Kidney epithelial cell (primary cell): ENCODE data around the gene TMOD1. TPM values are rescaled to one million over a fixed set of nuclear protein-coding genes. Genes with fewer than 3 reads are reported as not detected.

Experiments
- DNase-seq: peaks from one replicate; pipeline ENCODE4 v3.0.0-alpha.2; 2010; ENCODE audit warnings: low read depth
- H3K27me3 ChIP-seq: 2 replicates; pipeline ENCODE4 v1.6.0; 2011; ENCODE audit warnings: low read length; ENCODE audit not compliant: control insufficient read depth, insufficient read depth
- H3K36me3 ChIP-seq: 2 replicates; pipeline ENCODE4 v1.5.1; 2011; ENCODE audit warnings: low read length; ENCODE audit not compliant: control insufficient read depth, insufficient read depth
- H3K4me3 ChIP-seq: 2 replicates; pipeline ENCODE4 v1.5.1; 2011; ENCODE audit warnings: low read depth, mild to moderate bottlenecking, control low read depth, low read length
- CTCF ChIP-seq: IDR thresholded peaks from 2 replicates; pipeline ENCODE4 v1.5.1; 2011; ENCODE audit warnings: mild to moderate bottlenecking, moderate library complexity, low read length, control low read depth, inconsistent platforms; ENCODE audit not compliant: insufficient read depth, poor library complexity, severe bottlenecking
- total RNA-seq: library from RNA; depleted of rRNA; stranded (reverse); fragments of >200 nt; gene quantifications from 2 replicates; pipeline ENCODE4 v1.2.3, GENCODE V29; 2015

The TMOD1 gene
- total RNA-seq, 1 donor from 2014 or later: 0.08 TPM

GRCh38 chr9:97635026-97635425 lies 133.6 kb downstream of the TMOD1 start:
- Histone ChIP-seq H3K36me3 (no peaks in the 10 kb centered on the region), H3K4me3 (peak overlapping the region; percentile 100), H3K27me3 (no peaks in the 10 kb centered on the region)
- no peak for DNase-seq
- no peak for TF ChIP-seq CTCF

GRCh38 chr9:97636903-97637302 lies 135.4 kb downstream of the TMOD1 start:
- no peak for TF ChIP-seq CTCF
- no peak for DNase-seq
- no peak overlapping the region for H3K4me3 ChIP-seq
- no peaks in the 10 kb centered on the region for H3K36me3 ChIP-seq
- no peaks in the 10 kb centered on the region for H3K27me3 ChIP-seq

GRCh38 chr9:97638666-97639065 lies 137.2 kb downstream of the TMOD1 start:
- peak; percentile 9 for TF ChIP-seq CTCF
- DNase-seq: no peak
- no peaks in the 10 kb centered on the region for H3K27me3 ChIP-seq

GRCh38 chr9:97640325-97640724 lies 138.9 kb downstream of the TMOD1 start:
- no peaks in the 10 kb centered on the region for H3K27me3 ChIP-seq
- DNase-seq: no peak
- no peaks in the 10 kb centered on the region for H3K36me3 ChIP-seq
- no peak overlapping the region for H3K4me3 ChIP-seq
- no peak for TF ChIP-seq CTCF

More at GRCh38 chr9:97638666-97639065, 137.2 kb downstream of the TMOD1 start:
- Histone ChIP-seq H3K36me3 (no peaks in the 10 kb centered on the region), H3K4me3 (no peak overlapping the region)

- Histone ChIP-seq H3K36me3 (peaks cover 2% of the 10 kb centered on the region), H3K27me3 (no peaks in the 10 kb centered on the region), H3K4me3 (no peak overlapping the region)
- DNase-seq: no peak
- no peak for TF ChIP-seq CTCF
Observed at GRCh38 chr9:97645720-97646119, 144.3 kb downstream of the TMOD1 start.

- no peak for TF ChIP-seq CTCF
- peaks cover 2% of the 10 kb centered on the region for H3K36me3 ChIP-seq
Observed at GRCh38 chr9:97647996-97648395, 146.5 kb downstream of the TMOD1 start.

More at GRCh38 chr9:97647996-97648395, 146.5 kb downstream of the TMOD1 start:
- no peak for DNase-seq
- H3K4me3 ChIP-seq: no peak overlapping the region
- H3K27me3 ChIP-seq: no peaks in the 10 kb centered on the region
